GM19023 (cell line): ENCODE measurements around the gene GNAS-AS1.
A peak's percentile ranks its signal among the peaks of the same experiment; 100 is the strongest.
"Not testable (repeated sequence)": the region's sequence is repeated elsewhere in the genome, so short reads cannot be mapped to it uniquely, and the experiment has no call there.

Experiments used
- ATAC-seq: cut with Tn5 transposase; IDR thresholded peaks from one replicate; pipeline ENCODE4 v1.9.1; 2021; ENCODE audit warnings: mild to moderate bottlenecking, moderate library complexity; ENCODE audit not compliant: unreplicated experiment

Gene GNAS-AS1

DNA sequence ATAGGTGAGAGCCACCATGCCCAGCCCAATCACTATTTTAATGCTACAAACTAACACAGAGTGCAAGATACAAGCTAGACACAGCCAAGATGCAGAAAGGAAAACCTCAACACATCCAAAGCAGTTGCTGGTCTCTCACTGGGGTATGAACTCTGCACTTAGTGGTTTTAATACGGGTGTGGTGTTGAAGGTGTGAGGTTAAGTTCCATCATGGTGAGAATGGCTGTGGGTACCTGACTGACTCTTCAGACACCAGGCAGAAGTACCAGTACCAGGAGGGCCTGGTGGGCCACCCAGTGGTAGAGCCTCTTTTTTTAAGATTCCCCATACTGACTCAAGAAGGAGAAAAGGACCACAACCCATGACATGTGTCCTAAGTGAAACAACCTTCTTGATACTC is 13.0 kb downstream of the GNAS-AS1 start:
- no peak for ATAC-seq

DNA sequence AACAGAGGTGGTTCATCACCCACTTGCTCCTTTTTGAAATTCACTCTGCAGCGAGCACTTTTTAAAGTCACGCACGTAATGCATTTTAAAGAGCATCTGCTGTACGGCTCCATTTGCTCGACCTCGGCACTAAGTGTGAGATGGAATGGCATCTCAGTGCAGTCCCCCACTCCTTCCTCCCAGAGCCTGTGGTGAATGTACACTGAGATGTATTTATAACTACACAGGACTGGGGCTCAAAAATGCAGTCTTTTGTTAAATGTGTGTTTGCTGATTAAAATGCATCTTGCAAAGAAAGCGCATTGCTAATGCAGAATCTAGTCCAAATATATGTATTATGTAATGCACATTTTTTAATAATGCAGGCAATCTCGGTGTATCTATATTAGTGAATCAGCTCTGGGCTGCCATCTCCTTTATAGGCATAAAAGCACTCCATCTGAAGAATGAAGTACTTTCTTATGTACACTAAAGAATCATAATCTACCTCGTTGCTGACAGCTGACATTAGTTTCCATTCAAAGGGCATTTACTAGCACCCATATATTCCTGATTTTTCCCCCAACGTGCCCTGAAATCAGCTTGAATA is 14.0 kb downstream of the GNAS-AS1 start:
- ATAC-seq = no peak

DNA sequence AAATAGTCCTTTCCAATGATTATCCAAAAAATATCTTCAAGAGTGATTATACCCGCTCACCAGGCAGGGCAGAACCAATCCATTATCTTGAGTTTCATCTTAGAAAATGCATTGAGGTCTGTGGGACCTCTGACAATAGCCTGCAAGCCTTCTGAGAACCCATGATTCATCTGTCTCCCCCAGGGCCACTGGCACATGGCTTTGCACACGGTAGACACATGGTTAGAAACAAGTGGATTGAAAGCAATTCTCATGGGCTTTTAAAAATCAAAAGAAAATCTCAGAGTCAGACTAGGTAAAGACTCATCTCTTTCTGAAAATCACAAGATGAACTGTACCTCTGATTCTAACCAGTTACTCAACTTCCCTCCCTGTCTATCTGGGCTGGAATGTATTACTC is 15.5 kb downstream of the GNAS-AS1 start:
- no peak for ATAC-seq

DNA sequence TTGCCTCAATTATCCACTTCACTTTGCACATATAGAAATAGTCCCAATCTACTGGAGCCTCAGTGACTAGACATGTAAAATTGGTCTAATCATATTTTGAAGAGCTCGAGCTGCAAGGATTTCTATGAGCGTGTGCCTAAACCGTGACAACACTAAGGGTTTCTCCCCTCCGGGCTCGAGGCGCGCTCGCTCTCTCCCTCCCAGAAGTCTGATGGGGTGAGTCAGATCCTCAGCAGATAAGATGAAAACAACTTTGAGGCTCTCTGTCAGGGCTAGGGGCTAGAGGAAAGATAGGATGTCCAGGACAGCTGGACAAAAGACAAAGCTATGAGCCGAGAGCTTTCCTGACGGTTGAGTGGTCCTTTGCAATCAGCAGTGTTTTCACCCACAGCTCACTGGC is 16.8 kb downstream of the GNAS-AS1 start:
- ATAC-seq = no peak

DNA sequence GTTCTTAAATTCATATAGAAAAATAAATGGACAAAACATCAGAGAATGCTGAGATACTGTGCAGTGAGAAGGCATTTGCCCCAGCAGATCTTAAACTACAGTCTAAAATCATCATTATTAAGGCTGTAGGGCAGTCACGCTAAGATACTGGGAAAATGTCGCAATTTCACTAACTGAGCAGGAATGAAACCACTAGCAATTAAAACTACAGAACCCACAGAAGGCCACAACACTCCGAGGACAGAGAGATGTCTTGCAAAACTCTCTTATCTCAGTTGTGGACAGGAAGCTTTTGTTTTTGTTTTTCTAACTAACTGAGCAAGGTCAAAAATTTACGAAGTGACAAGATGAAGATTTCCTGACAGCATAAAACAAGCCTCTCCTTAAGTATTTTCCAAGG is 18.2 kb downstream of the GNAS-AS1 start:
- ATAC-seq = no peak

DNA sequence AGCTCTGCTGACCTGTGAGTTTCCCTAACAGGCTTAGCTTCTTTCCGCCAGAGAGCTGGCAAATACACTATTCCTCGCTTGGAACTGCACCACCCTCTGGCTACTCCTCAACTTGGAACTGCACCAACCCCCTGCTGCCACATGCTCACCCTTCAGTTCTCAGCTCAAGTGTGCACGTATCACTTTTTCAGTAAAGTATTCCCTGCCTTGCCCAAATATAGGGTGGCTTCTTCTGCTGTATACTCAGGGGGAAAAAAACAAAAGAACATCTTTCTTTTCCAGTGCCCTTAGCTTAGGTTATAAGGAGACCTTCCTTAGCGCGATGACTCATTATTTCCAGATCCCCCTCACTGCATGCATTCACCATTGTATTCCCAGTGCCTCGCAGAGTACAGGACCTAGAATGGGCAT is 21.2 kb downstream of the GNAS-AS1 start:
- ATAC-seq = no peak

DNA sequence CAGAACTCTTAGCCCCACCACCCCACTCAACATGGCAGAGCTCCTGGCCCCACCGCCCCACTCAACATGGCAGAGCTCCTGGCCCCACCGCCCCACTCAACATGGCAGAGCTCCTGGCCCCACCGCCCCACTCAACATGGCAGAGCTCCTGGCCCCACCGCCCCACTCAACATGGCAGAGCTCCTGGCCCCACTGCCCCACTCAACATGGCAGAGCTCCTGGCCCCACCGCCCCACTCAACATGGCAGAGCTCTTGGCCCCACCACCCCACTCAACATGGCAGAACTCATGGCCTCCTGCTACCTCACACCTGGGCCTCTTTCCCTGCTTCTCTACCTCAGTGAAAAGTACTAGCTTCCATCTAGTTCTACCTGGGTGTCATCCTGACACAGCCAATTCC is 21.9 kb downstream of the GNAS-AS1 start:
- ATAC-seq = not testable (repeated sequence)

DNA sequence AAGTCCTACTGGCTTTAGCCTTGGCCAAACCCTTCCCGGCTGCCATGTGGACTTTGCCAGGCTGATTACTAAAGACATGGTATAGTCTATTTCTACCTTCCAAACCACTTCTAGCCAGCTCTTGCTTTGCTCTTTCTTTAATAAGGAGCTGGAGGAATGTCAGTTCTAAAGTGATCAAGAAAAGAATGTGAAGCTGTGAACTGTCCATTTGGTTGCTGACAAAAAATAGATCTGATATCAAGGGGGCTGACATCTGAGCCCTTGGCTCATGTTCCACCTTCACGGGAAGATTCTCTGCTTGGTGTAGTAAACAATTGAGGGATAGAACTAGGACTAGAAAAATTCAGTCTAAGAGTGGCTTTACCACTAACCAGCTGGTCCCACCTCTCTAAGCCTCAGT is 22.6 kb downstream of the GNAS-AS1 start:
- no peak for ATAC-seq

DNA sequence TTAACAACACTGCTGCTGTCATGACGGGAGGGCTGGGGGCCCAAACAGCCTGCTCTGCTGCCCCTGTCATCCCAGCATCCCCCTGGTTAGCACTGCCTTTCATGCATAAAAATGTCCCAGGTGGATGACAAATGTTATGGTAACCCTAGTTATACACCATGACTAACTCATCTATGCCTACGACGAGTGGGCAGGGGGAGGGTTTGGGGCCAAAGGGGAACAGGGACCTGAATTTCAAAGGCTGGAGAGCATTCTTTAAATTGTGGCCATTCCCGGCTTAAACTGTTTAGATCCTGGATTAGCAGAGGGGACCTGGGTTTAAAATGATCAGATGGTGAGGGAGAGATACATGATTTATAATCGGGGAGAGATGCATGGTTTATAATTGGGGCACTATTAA is 24.4 kb downstream of the GNAS-AS1 start:
- no peak for ATAC-seq

DNA sequence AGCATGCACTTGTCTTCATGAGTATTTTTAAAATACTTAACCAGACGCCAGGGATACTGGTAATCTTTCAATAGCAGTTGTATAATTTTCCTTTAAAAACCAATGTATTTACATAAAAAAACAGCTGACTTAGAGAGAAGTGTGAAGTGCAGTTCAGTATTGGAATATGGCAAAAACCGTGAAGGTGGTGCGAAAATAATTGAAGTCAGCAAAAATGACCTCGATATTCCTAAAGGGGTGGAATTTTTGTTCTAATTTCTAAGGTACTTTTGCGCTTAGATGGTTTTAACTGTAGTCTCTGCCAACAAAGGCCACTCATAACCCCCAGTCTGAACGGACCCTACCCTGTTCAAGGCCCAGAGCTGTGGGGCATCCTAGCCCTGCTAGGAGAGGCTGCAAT is 25.3 kb downstream of the GNAS-AS1 start:
- no peak for ATAC-seq

DNA sequence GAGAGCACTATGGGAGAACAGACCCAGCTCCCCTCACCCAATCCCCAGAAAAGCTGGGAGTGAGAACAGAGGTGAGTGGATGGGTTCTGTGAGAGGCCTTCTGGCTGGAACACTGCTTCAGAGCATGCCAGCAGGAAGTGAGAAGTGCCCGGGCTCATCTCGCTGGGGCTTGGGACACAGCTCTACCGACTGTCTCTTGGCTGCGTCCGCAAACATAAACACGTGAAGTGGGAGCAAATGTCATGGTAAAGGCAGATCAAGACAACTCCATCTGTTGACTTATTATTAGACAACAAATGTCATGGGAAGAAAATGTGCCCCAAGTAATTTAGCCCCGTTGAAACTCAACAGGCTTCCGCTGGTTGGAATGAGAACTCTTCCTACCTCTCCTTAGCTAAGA is 25.9 kb downstream of the GNAS-AS1 start:
- ATAC-seq = no peak

DNA sequence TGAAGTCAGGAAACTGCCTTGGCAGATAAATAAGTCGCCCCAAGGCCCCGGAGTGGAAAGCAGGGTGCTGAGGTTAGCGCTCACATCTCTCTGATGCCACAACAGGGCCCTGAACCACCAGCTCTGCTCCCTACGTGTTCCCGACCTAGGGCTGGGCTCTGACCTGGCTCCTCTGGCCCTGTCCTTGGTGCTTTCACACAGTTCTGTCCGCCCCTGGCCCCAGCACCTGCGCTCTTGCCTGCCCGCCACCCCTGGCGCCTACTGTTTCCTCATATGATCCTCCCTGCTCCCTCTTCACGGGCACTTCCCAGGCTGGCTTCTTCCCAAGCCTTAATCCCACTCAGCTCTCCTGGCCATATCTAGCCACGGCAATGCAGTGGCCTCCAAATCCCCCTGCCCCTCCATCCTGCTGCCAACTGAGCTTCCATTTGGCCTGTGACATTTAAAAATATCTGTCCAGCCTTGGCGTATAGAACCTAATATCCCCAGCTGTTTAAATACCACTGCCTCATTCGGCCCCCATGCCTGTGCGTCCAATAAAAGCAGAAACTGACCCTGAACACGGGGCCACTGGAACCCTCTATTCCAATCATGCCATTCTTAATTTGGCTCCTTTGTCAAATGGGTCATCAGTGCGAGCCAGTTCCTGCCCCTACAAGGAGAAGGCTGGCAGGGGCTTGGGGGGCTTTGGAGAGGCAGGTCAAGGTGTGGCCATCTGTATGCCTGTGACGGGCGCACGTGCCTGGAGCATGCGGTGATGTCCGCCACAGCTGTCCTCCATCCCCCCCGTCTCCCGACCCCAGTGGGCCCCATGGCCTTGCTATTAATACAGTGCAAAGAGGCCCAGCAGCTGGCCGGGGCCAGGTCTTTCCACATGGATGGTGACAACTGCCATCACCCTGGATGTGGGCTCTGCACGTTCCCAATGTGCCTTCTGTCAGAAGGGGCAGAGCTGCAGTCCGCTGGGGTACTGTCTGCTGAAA is 27.7 kb downstream of the GNAS-AS1 start:
- ATAC-seq = no peak

DNA sequence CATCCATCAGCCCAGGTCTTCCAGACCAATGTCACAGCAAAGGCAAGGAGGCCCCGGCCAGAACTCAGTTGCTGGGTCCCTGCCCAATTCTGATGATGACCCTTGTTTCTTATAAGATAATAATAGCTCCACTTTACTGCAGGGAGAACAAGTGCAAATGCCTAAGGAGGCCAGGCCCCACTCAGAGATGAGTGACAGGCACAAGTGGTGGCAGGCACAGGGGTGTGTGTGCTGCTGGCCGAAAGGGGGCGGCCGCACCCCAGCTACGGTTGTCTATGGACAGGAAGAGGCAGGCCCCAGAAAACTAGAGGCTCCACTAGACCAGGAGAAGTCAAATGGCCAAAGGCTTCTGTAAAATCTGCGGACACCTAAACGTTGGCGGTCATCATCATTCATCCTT is 28.6 kb downstream of the GNAS-AS1 start:
- no peak for ATAC-seq

DNA sequence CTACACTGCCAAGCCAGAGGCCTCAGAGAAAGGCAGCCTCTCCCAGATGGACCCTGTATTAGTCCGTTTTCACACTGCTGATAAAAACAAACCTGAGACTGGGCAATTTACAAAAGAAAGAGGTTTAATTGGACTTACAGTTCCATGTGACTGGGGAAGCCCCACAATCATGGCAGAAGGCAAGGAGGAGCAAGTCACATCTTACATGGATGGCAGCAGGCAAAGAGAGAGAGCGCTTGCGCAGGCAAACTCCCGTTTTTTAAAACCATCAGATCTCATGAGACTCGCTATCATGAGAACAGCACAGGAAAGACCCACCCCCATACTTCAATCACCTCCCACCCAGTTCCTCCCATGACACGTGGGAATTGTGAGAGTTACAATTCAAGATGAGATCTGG is 30.2 kb downstream of the GNAS-AS1 start:
- not testable (repeated sequence) for ATAC-seq

DNA sequence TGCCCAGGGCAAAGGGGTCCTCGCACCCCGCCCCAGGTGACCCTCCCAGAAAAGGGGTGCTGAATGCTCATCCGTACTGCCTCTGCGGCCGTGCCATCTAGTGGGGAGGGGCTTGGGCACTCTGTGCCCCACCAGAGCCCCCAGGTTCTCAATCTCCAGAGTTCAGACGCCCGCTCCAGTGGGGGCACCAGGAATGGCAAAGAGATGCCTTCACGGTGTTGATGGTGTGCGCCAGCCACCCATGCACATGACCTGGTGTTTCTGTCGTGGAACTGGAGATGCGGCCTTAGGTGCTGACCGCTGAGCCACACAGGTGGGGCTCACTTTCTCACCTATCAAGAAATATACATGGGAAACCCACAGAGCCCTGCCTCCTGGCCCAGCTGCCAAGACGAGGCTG is 30.8 kb downstream of the GNAS-AS1 start:
- ATAC-seq = no peak

DNA sequence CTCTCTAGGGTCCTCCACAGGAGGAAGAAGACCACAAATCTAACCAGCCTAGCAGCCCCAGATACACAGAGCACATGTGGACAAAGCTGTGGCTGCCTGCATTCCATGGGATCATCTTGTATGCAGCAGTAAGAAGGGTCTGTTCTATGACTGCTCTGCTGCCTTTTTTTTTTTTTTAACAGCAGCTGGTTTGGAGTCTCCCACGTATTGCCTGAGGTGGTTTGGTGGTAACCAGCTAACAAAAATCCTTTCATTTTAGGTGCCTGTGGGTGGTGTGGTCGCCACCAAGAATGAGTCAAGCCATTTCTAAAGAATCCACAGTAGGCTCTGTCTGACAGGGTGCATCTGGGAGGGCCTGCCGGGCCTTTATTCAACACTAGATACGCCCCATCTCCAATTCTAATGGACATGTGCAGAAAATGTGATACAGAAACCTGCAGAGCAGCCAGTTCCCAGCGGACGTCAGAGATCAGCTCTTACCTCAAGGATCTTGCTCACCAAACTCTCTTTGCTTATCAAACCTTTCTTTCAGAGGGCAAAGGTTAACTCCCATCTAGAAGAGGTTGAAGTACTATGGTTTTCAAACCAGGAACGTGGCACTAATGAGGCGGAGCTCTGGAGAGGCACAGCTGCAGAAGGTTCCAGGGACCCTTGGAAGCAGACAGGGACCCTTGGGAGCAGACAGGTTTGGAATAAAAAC is 32.0 kb downstream of the GNAS-AS1 start:
- ATAC-seq = peak; percentile 55

DNA sequence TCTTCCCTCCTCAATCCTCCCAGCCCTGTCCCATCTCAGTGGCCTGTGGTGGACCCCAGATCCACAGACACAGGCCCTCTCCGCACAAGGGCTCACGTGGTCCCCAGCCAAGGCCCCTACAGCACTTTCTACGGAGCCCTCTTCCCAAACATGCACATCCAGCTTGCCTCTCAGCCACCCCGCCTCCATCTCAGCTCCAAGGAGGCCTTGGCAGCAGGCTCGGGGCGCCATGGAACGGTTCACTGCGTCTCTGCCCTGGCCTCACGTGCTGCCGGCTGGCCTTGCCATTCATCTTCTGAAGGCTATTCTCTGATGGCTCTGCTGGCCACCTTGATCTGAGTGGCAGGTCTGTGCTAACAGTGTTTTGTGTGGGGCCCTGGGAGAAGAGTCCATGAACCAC is 33.0 kb downstream of the GNAS-AS1 start:
- no peak for ATAC-seq

DNA sequence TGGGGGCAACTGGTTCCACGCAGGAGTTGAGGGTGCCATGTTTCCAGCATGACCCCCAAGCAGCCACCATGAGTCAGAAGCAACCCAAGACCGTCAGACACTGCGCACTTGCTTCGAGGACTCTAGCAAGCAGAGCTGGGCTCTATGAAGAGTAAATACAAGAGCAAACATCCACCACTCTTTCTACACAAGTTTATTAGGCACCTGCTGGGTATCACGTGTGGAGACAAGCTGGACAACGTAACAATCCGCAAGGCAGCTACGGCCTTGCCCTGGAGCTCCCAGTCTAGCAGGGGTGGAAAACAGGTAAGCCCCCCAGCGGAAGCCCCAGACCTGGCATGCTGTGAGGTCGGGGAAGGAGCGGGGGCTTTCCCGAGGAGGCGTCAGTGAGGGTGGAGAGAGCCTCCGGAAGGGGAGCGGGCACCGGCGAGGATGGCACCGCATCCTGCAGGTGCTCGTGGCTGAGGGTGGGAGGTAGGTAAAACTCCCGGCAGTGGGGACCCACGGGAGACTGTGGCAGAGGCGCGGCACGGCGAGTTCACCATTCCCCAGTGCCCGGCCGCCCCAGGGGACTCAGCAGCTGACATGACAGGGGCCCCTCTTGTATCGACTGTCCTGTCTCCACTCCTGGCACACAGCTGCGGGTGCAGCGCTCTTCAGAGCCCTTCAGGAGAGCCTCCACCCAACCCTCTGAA is 33.6 kb downstream of the GNAS-AS1 start:
- ATAC-seq = no peak

DNA sequence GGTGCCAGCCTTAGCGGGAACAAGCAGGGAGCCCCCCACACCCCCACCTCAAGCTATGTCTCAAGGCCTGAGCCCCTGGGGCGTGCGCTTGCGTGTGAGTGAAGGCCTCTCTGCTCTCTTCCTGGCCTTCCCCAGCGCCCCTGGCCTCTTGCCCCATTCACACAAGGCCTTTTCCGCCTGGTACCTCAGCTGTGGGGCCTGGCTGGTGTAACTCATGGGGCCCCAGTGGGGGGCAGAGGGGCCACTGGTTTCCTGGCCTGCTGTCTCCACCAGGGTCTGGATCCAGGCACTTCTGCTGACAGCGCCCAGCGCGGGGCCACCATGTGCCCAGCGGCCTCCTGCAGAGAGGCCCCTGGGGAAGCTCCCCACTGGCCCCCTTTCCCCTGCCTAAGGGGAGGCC is 34.7 kb downstream of the GNAS-AS1 start:
- ATAC-seq = no peak

DNA sequence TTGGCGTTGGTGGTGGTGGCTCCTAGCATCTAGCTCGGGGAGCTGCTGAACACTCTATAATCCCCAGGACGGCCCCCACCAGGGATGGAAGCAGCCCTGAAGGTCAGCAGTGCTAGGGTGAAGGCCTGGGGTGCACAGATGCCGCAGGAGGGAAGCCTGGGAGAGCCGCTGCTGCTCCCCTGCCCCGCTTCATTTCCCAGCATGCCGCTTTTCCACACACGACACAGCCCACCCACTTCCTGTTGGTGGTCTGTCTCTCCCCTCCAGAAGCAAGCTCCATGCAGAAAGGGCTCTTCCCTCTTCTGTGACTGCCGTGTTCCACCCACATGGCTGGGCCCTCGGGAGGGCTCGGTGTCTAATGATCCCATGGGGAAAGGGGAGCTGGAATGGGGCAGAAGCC is 35.3 kb downstream of the GNAS-AS1 start:
- ATAC-seq = no peak

DNA sequence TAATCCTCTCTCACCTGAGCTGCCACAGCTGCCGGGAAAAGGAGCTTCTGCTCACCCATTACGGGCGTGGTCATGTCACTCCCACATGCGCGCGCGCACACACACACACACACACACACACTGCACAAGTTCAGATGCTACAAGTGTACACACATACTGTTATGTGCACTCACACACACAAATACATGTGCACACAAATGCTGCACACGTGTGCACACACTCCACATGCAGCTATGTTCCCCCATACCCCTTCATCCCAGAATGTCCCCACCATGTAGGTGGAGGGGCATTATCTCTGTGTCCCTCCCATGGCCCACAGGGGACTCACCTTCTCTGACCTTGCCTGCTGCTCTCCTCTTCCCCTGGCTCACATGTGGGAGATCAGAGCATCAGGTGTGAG is 37.3 kb downstream of the GNAS-AS1 start:
- no peak for ATAC-seq
